HFFc6 (cell line): ENCODE data around the gene LTBP4. TPM values are rescaled to one million over a fixed set of nuclear protein-coding genes. Genes with fewer than 3 reads are reported as not detected.

Experiments
- DNase-seq: peaks from one replicate; pipeline ENCODE4 v3.0.0-alpha.2; 2018
- H3K27ac Mint-ChIP-seq: 2 replicates; pipeline ENCODE4 v1.8.0; 2020; ENCODE audit warnings: mild to moderate bottlenecking, mixed read lengths
- H3K27me3 Mint-ChIP-seq: 2 replicates; pipeline ENCODE4 v1.8.0; 2021; ENCODE audit warnings: mild to moderate bottlenecking, moderate library complexity, mixed read lengths; ENCODE audit not compliant: insufficient read depth
- H3K36me3 Mint-ChIP-seq: 2 replicates; pipeline ENCODE4 v1.8.0; 2021; ENCODE audit warnings: low read depth, mixed read lengths
- H3K4me1 Mint-ChIP-seq: 2 replicates; pipeline ENCODE4 v1.8.0; 2020; ENCODE audit warnings: low read depth, mixed read lengths
- H3K4me3 Mint-ChIP-seq: 2 replicates; pipeline ENCODE4 v1.8.0; 2020; ENCODE audit warnings: mild to moderate bottlenecking, moderate library complexity, mixed read lengths
- H3K9me3 Mint-ChIP-seq: 2 replicates; pipeline ENCODE4 v1.8.0; 2020; ENCODE audit warnings: mild to moderate bottlenecking, mixed read lengths
- total RNA-seq, 6 experiments: library from RNA; stranded (reverse); fragmentation: NEBNext Ultra II Directional; extraction: Animal tissue kit (Norgen Biotek cat#: 25700); gene quantifications; 2 replicates in 1 of 6; 3 replicates in 5 of 6; pipeline ENCODE4 v1.2.3, GENCODE V29; 2021
- TF ChIP-seq, protein P1 (sequence below): fragments of 200-600 bp; sonication (generic); IDR thresholded peaks from 2 replicates; pipeline ENCODE4 v1.5.0; 2021; ENCODE audit warnings: antibody characterized with exemption, mild to moderate bottlenecking

Gene LTBP4
- total RNA-seq, 6 experiments from 2014 or later = 36.6 to 54.9 (median 51.4) TPM

DNA sequence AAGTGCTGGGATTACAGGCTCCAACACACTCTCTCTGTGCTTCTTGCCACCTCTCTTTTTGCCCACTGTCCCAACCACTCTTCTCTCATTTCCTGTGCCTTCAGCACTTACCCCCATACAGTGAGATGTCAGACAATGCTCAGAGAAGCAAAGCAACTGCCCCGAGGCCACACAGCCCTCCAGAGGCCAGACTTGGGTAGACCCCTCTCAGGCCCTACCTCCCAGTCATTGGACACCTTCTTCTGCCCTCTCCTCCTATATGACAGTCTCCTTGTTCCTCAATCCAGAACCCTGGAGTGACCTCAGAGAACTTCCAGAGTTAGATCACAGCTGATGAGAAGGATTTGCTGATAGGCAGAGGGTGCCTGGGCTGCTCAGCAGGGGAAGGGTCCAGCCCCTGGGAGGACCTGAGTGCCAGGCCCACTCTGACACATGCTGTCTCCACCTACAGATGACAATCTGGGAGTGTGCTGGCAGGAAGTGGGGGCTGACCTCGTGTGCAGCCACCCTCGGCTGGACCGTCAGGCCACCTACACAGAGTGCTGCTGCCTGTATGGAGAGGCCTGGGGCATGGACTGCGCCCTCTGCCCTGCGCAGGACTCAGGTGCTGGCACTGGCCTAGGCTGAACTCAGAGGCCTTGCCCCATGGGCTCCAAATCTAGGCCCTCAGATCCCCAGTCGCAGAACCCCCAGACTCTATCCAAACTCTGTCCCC lies 24.4 kb downstream of the LTBP4 start:
- Mint-ChIP-seq H3K27me3 (peaks cover 3% of the 10 kb centered on the region), H3K9me3 (no peaks in the 10 kb centered on the region), H3K4me1 (peaks cover 15% of the 10 kb centered on the region), H3K36me3 (peaks cover 18% of the 10 kb centered on the region), H3K4me3 (no peak overlapping the region), H3K27ac (no peak overlapping the region)
- TF ChIP-seq, protein P1, sequence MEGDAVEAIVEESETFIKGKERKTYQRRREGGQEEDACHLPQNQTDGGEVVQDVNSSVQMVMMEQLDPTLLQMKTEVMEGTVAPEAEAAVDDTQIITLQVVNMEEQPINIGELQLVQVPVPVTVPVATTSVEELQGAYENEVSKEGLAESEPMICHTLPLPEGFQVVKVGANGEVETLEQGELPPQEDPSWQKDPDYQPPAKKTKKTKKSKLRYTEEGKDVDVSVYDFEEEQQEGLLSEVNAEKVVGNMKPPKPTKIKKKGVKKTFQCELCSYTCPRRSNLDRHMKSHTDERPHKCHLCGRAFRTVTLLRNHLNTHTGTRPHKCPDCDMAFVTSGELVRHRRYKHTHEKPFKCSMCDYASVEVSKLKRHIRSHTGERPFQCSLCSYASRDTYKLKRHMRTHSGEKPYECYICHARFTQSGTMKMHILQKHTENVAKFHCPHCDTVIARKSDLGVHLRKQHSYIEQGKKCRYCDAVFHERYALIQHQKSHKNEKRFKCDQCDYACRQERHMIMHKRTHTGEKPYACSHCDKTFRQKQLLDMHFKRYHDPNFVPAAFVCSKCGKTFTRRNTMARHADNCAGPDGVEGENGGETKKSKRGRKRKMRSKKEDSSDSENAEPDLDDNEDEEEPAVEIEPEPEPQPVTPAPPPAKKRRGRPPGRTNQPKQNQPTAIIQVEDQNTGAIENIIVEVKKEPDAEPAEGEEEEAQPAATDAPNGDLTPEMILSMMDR = no peak
- no peak for DNase-seq

DNA sequence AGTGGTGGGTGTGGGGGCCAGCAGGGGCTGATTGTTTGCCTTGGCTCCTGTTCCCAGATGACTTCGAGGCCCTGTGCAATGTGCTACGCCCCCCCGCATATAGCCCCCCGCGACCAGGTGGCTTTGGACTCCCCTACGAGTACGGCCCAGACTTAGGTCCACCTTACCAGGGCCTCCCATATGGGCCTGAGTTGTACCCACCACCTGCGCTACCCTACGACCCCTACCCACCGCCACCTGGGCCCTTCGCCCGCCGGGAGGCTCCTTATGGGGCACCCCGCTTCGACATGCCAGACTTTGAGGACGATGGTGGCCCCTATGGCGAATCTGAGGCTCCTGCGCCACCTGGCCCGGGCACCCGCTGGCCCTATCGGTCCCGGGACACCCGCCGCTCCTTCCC lies 25.7 kb downstream of the LTBP4 start:
- H3K4me3 Mint-ChIP-seq = no peak overlapping the region
- peaks cover 15% of the 10 kb centered on the region for H3K4me1 Mint-ChIP-seq
- DNase-seq = no peak
- no peak overlapping the region for H3K27ac Mint-ChIP-seq
- no peaks in the 10 kb centered on the region for H3K9me3 Mint-ChIP-seq
- peaks cover 12% of the 10 kb centered on the region for H3K36me3 Mint-ChIP-seq
- TF ChIP-seq, protein P1 = no peak
- H3K27me3 Mint-ChIP-seq = peaks cover 5% of the 10 kb centered on the region

DNA sequence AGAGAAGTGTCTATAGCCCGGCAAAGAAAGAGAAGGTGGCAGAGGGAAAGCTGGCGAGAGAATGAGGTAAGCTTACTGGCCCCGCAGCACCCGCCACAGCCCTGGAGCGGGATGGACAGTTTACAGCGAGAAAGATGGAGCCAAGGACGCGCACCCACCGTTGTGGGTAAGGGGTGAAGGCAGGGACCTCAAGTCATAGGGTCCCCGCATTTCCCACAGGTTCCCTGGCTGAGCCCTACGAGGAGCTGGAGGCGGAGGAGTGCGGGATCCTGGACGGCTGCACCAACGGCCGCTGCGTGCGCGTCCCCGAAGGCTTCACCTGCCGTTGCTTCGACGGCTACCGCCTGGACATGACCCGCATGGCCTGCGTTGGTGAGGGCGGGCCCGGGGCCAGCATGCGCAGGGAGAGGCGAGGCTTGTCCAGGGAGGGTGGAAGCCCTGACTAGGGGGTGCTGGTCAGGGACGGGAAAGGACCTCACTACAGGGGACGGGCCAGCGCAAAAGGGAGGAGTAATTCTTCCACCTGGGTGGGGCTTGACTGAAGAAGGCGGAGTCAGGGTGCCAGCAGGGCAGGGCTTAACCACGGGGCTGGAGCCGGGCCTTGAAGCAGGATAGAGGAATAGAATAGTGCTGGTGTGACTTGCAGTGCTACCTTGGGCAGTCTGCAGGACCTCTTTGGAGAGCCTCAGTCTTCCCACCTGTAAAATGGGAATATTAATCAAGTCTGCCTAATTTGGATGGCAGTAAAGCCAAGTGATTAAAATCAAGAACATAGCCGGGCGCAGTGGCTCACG lies 26.5 kb downstream of the LTBP4 start:
- no peak for DNase-seq
- no peak overlapping the region for H3K4me3 Mint-ChIP-seq
- H3K4me1 Mint-ChIP-seq = peaks cover 22% of the 10 kb centered on the region
- H3K27ac Mint-ChIP-seq = no peak overlapping the region
- peaks cover 5% of the 10 kb centered on the region for H3K27me3 Mint-ChIP-seq
- H3K36me3 Mint-ChIP-seq = peaks cover 10% of the 10 kb centered on the region
- H3K9me3 Mint-ChIP-seq = no peaks in the 10 kb centered on the region
- TF ChIP-seq, protein P1 = no peak

DNA sequence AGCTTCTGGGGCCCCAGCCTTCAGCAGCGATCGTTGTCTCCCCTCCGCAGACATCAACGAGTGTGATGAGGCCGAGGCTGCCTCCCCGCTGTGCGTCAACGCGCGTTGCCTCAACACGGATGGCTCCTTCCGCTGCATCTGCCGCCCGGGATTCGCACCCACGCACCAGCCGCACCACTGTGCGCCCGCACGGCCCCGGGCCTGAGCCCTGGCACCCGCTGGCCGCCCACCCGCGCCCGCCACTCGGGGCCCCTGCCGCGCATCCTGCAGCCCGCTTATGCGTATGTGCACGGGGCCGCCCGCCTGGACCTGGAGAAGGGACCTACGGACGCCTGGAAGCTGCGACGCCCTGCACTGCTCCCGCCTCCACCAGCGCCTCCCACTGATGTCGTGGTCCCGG lies 28.2 kb downstream of the LTBP4 start:
- H3K4me1 Mint-ChIP-seq = peaks cover 39% of the 10 kb centered on the region
- TF ChIP-seq, protein P1 = no peak
- peaks cover 5% of the 10 kb centered on the region for H3K27me3 Mint-ChIP-seq
- no peak for DNase-seq
- peaks cover 10% of the 10 kb centered on the region for H3K36me3 Mint-ChIP-seq
- H3K9me3 Mint-ChIP-seq = no peaks in the 10 kb centered on the region
- H3K4me3 Mint-ChIP-seq = no peak overlapping the region
- H3K27ac Mint-ChIP-seq = no peak overlapping the region

DNA sequence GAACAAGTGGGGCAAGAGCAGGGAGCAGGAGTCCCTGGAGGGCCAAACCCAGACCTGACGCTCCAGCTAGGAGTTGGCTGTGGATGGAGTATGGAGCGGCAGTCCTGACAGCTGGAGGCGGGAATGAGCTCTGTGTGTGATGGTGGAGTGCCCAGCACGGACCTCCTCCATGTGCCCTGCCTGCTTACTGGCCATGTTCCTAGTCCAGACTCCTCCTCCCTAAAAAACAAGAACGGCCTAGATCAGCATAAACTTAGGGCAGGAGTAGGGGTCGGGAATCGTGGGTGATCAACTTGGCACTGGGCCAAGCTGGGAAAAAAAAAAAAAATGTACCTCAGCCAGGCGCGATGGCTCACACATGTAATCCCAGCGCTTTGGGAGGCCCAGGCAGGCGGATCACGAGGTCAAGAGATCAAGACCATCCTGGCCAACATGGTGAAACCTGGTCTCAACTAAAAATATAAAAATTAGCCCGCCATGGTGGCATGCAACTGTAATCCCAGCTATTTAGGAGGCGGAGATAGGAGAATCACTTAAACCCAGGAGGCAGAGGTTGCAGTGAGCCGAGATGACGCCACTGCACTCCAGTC lies 29.5 kb downstream of the LTBP4 start:
- no peaks in the 10 kb centered on the region for H3K9me3 Mint-ChIP-seq
- TF ChIP-seq, protein P1 = no peak
- DNase-seq = no peak
- H3K27ac Mint-ChIP-seq = no peak overlapping the region
- peaks cover 30% of the 10 kb centered on the region for H3K4me1 Mint-ChIP-seq
- H3K27me3 Mint-ChIP-seq = peaks cover 5% of the 10 kb centered on the region
- H3K36me3 Mint-ChIP-seq = peaks cover 10% of the 10 kb centered on the region
- no peak overlapping the region for H3K4me3 Mint-ChIP-seq
